ENCODE data around the gene KCNJ18. TPM values are rescaled to one million over a fixed set of nuclear protein-coding genes. Genes with fewer than 3 reads are reported as not detected.
"Not testable (repeated sequence)": the region's sequence is repeated elsewhere in the genome, so short reads cannot be mapped to it uniquely, and the experiment has no call there.

KCNJ18 gene
- total RNA-seq, 1 experiment from 2014 or later, result not detected

- not testable (repeated sequence) for H4K5ac ChIP-seq (ENCODE audit: insufficient read length, low read depth, low read length); H3K4me3 Mint-ChIP-seq; H3K14ac ChIP-seq (ENCODE audit: insufficient read depth, low read length); H3K23me2 ChIP-seq (ENCODE audit: insufficient read length, low read depth, low read length, poor library complexity, severe bottlenecking); H3K27me3 ChIP-seq (ENCODE audit: insufficient read depth, low read length); H3T11ph ChIP-seq (ENCODE audit: low read length); H3K23ac ChIP-seq (ENCODE audit: insufficient read length, low read depth, low read length); H2AFZ ChIP-seq (ENCODE audit: low read length); H2BK12ac ChIP-seq (ENCODE audit: insufficient read length, low read depth, low read length); H2BK5ac ChIP-seq (ENCODE audit: insufficient read length, low read length); H3K79me2 ChIP-seq (ENCODE audit: insufficient read depth, low read length); H3K9ac ChIP-seq (ENCODE audit: extremely low read depth, insufficient read length, low read length); H2AK5ac ChIP-seq (ENCODE audit: insufficient read length, low read length); H4K8ac ChIP-seq (replicated peaks; ENCODE audit: insufficient read length, low read depth, low read length); H3K27me3 Mint-ChIP-seq (ENCODE audit: low read depth); H3K4me1 ChIP-seq (ENCODE audit: insufficient read depth, low read length); H3K4me2 ChIP-seq (ENCODE audit: insufficient read depth, insufficient read length, low read length); H4K91ac ChIP-seq (ENCODE audit: insufficient read length, low read depth, low read length); H3K79me1 ChIP-seq (ENCODE audit: insufficient read depth, low read depth, low read length, poor library complexity, severe bottlenecking); H3K4ac ChIP-seq (ENCODE audit: low read depth, low read length); H3K18ac ChIP-seq (ENCODE audit: insufficient read length, low read depth, low read length); H3K56ac ChIP-seq (ENCODE audit: insufficient read length, low read depth, low read length); H3K4me1 Mint-ChIP-seq; H3K27ac Mint-ChIP-seq; H2BK20ac ChIP-seq (ENCODE audit: low read depth, low read length, poor library complexity, severe bottlenecking); H4K20me1 ChIP-seq (ENCODE audit: control insufficient read depth, insufficient read depth, insufficient read length); H2BK15ac ChIP-seq (ENCODE audit: low read depth, low read length); H2BK120ac ChIP-seq (ENCODE audit: low read depth, low read length, poor library complexity, severe bottlenecking); H3K27ac ChIP-seq (ENCODE audit: insufficient read length, low read depth, low read length); DNase-seq
- H3K9me3 Mint-ChIP-seq, result peaks cover 60 to 62% of the 10 kb centered on the region in 2 experiments
- H3K36me3 Mint-ChIP-seq (ENCODE audit: insufficient read depth in 1 of 3, low read depth in 3 of 3), result peaks cover 5 to 12% (median 11%) of the 10 kb centered on the region in 3 experiments; a peak in 5 of 7 replicates
- peaks cover 40% of the 10 kb centered on the region for H3K9me3 ChIP-seq (ENCODE audit: control insufficient read depth, low read depth, low read length)
- no CpG with 5 or more reads among the region's 6 CpGs for WGBS (ENCODE audit: extremely low coverage, insufficient read length, low lambda C conversion rate)
Observed at GRCh38 chr17:21701090-21701489, 8.8 kb downstream of the KCNJ18 start.

GRCh38 chr17:21702029-21702428 lies 9.7 kb downstream of the KCNJ18 start:
- H3K18ac ChIP-seq (ENCODE audit: insufficient read length, low read depth, low read length); H3K79me2 ChIP-seq (ENCODE audit: insufficient read depth, low read length); H2BK15ac ChIP-seq (ENCODE audit: low read depth, low read length); H3K56ac ChIP-seq (ENCODE audit: insufficient read length, low read depth, low read length); H4K91ac ChIP-seq (ENCODE audit: insufficient read length, low read depth, low read length); H3K27ac Mint-ChIP-seq; H3K79me1 ChIP-seq (ENCODE audit: insufficient read depth, low read depth, low read length, poor library complexity, severe bottlenecking); H3K23ac ChIP-seq (ENCODE audit: insufficient read length, low read depth, low read length); H3K27ac ChIP-seq (ENCODE audit: insufficient read length, low read depth, low read length); H4K8ac ChIP-seq (replicated peaks; ENCODE audit: insufficient read length, low read depth, low read length); H2BK20ac ChIP-seq (ENCODE audit: low read depth, low read length, poor library complexity, severe bottlenecking); H3K4me3 Mint-ChIP-seq; H4K20me1 ChIP-seq (ENCODE audit: control insufficient read depth, insufficient read depth, insufficient read length); H3K27me3 ChIP-seq (ENCODE audit: insufficient read depth, low read length); H3K4ac ChIP-seq (ENCODE audit: low read depth, low read length); H2BK120ac ChIP-seq (ENCODE audit: low read depth, low read length, poor library complexity, severe bottlenecking); H3K9ac ChIP-seq (ENCODE audit: extremely low read depth, insufficient read length, low read length); H2AFZ ChIP-seq (ENCODE audit: low read length); H2BK12ac ChIP-seq (ENCODE audit: insufficient read length, low read depth, low read length); H3K4me1 ChIP-seq (ENCODE audit: insufficient read depth, low read length); H3K4me1 Mint-ChIP-seq; H3K23me2 ChIP-seq (ENCODE audit: insufficient read length, low read depth, low read length, poor library complexity, severe bottlenecking); H3K27me3 Mint-ChIP-seq (ENCODE audit: low read depth); H3K4me2 ChIP-seq (ENCODE audit: insufficient read depth, insufficient read length, low read length); H2BK5ac ChIP-seq (ENCODE audit: insufficient read length, low read length); H3T11ph ChIP-seq (ENCODE audit: low read length); DNase-seq; H3K14ac ChIP-seq (ENCODE audit: insufficient read depth, low read length); H4K5ac ChIP-seq (ENCODE audit: insufficient read length, low read depth, low read length); H2AK5ac ChIP-seq (ENCODE audit: insufficient read length, low read length): not testable (repeated sequence)
- peaks cover 5 to 12% (median 8%) of the 10 kb centered on the region in 3 experiments; a peak in 5 of 7 replicates for H3K36me3 Mint-ChIP-seq (ENCODE audit: insufficient read depth in 1 of 3, low read depth in 3 of 3)
- no CpG with 5 or more reads among the region's 8 CpGs for WGBS (ENCODE audit: extremely low coverage, insufficient read length, low lambda C conversion rate)
- H3K9me3 Mint-ChIP-seq, result peaks cover 56 to 57% of the 10 kb centered on the region in 2 experiments
- peaks cover 31% of the 10 kb centered on the region for H3K9me3 ChIP-seq (ENCODE audit: control insufficient read depth, low read depth, low read length)
